Measurements from ENCODE around the gene MAGEA12.
"Not testable (repeated sequence)": the region's sequence is repeated elsewhere in the genome, so short reads cannot be mapped to it uniquely, and the experiment has no call there.

DNA sequence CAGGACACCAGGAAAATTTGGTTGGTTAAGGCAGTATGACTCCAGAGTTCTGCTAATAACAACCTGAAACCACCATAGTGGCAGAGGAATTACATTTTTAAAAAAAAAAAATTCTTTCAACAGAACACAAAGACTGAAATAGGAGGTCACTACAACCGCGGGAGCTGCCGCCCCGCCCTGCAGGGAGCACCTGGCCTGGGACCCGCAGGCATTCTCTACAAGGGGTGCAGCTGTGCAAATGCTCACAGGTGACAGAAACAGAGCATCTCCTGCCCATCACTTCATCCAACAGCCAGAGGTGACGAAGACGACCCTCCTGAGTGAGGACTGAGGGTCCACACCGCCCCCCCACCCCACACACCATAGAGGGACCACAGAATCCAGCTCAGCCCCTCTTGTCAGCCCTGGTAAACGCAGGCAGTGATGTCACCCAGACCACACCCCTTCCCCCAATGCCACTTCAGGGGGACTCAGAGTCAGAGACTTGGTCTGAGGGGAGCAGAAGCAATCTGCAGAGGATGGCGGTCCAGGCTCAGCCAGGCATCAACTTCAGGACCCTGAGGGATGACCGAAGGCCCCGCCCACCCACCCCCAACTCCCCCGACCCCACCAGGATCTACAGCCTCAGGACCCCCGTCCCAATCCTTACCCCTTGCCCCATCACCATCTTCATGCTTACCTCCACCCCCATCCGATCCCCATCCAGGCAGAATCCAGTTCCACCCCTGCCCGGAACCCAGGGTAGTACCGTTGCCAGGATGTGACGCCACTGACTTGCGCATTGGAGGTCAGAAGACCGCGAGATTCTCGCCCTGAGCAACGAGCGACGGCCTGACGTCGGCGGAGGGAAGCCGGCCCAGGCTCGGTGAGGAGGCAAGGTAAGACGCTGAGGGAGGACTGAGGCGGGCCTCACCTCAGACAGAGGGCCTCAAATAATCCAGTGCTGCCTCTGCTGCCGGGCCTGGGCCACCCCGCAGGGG lies 35.3 kb upstream of the MAGEA12 start, which contains the start of gene MAGEA3:
- TF ChIP-seq, protein P1, sequence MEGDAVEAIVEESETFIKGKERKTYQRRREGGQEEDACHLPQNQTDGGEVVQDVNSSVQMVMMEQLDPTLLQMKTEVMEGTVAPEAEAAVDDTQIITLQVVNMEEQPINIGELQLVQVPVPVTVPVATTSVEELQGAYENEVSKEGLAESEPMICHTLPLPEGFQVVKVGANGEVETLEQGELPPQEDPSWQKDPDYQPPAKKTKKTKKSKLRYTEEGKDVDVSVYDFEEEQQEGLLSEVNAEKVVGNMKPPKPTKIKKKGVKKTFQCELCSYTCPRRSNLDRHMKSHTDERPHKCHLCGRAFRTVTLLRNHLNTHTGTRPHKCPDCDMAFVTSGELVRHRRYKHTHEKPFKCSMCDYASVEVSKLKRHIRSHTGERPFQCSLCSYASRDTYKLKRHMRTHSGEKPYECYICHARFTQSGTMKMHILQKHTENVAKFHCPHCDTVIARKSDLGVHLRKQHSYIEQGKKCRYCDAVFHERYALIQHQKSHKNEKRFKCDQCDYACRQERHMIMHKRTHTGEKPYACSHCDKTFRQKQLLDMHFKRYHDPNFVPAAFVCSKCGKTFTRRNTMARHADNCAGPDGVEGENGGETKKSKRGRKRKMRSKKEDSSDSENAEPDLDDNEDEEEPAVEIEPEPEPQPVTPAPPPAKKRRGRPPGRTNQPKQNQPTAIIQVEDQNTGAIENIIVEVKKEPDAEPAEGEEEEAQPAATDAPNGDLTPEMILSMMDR (IDR thresholded peaks at IDR 0.05): not testable (repeated sequence)
- not testable (repeated sequence) for TF ChIP-seq POLR2A (IDR thresholded peaks at IDR 0.05)
